Muscle of arm (tissue), 14 donors: ENCODE measurements around the gene OR13C8. TPM values are rescaled to one million over a fixed set of nuclear protein-coding genes. Genes with fewer than 3 reads are reported as not detected.
"Not testable (repeated sequence)": the region's sequence is repeated elsewhere in the genome, so short reads cannot be mapped to it uniquely, and the experiment has no call there.

Experiments used
- DNase-seq: peaks from one replicate; pipeline ENCODE4 v3.0.0-alpha.2; 2013
- long read RNA-seq, 11 donors: transcript quantifications; one replicate each; lab custom pipeline, GENCODE V29; 2026
- polyA plus RNA-seq, 12 donors: library from polyadenylated mRNA; unstranded; fragments of 120-200 nt; gene quantifications; one replicate each; pipeline ENCODE4 v1.2.1, GENCODE V29; 2013; ENCODE audit not compliant: insufficient read length in 12 of 12

OR13C8 gene
- polyA plus RNA-seq: not detected
- long read RNA-seq, donor 1: 0 reads
- long read RNA-seq, donor 2: 0 reads
- long read RNA-seq, donor 3: 0 reads
- long read RNA-seq, donor 4: 0 reads
- long read RNA-seq, donor 5: 0 reads
- long read RNA-seq, donor 6: 0 reads
- long read RNA-seq, donor 7: 0 reads
- long read RNA-seq, donor 8: 0 reads
- long read RNA-seq, donor 9: 0 reads
- long read RNA-seq, donor 10: 0 reads
- long read RNA-seq, donor 11: 0 reads

GRCh38 chr9:104568868-104569267 lies at the start of gene OR13C8:
OR13C8 (plus strand) TSS chr9:104569168; CDS start chr9:104569168, 0 bp downstream.
- no peak for DNase-seq

- DNase-seq: not testable (repeated sequence)
These were observed 48.7 kb upstream of the OR13C8 start for GRCh38 chr9:104520241-104520640.

GRCh38 chr9:104527109-104527508 lies 41.9 kb upstream of the OR13C8 start, which contains the start of gene OR13C4:
OR13C4 (minus strand) TSS chr9:104527209; CDS start chr9:104527209, 0 bp downstream.
- DNase-seq: no peak

GRCh38 chr9:104536756-104537155 lies 32.2 kb upstream of the OR13C8 start, which contains the start of gene OR13C3:
OR13C3 (minus strand) TSS chr9:104536856; CDS start chr9:104536723, 133 bp downstream.
- no peak for DNase-seq

- DNase-seq: no peak
These were observed 29.7 kb upstream of the OR13C8 start for GRCh38 chr9:104539275-104539674.

- no peak for DNase-seq
These were observed 24.3 kb upstream of the OR13C8 start for GRCh38 chr9:104544644-104545043.

GRCh38 chr9:104553261-104553660 lies 15.7 kb upstream of the OR13C8 start:
- DNase-seq: no peak

GRCh38 chr9:104555521-104555920 lies 13.4 kb upstream of the OR13C8 start:
- DNase-seq: no peak

GRCh38 chr9:104556830-104557634 lies 11.9 kb upstream of the OR13C8 start:
- no peak for DNase-seq

- no peak for DNase-seq
These were observed 4.6 kb upstream of the OR13C8 start for GRCh38 chr9:104564358-104564757.

- no peak for DNase-seq
These were observed 3.6 kb downstream of the OR13C8 start for GRCh38 chr9:104572612-104573011.

- DNase-seq: no peak
These were observed 6.5 kb downstream of the OR13C8 start for GRCh38 chr9:104575456-104575855.

- DNase-seq: no peak
These were observed 8.3 kb downstream of the OR13C8 start for GRCh38 chr9:104577263-104577662.

GRCh38 chr9:104580562-104580961 lies 11.6 kb downstream of the OR13C8 start:
- no peak for DNase-seq

- DNase-seq: peak; percentile 69
These were observed 17.7 kb downstream of the OR13C8 start for GRCh38 chr9:104586496-104587180.

- DNase-seq: no peak
These were observed 20.7 kb downstream of the OR13C8 start for GRCh38 chr9:104589626-104590025.

GRCh38 chr9:104598749-104599148 lies 29.8 kb downstream of the OR13C8 start:
- not testable (repeated sequence) for DNase-seq

- DNase-seq: not testable (repeated sequence)
These were observed 30.3 kb downstream of the OR13C8 start, which contains the start of gene OR13C5 for GRCh38 chr9:104599313-104599712. OR13C5 (minus strand) TSS chr9:104599413; CDS start chr9:104599413, 0 bp downstream.

- DNase-seq: no peak
These were observed 35.8 kb downstream of the OR13C8 start for GRCh38 chr9:104604801-104605200.

- not testable (repeated sequence) for DNase-seq
These were observed 36.6 kb downstream of the OR13C8 start, which contains the start of gene OR13C2 for GRCh38 chr9:104605527-104605926. OR13C2 (minus strand) TSS chr9:104605627; CDS start chr9:104605627, 0 bp downstream.

- DNase-seq: no peak
These were observed 37.2 kb downstream of the OR13C8 start for GRCh38 chr9:104606152-104606551.

GRCh38 chr9:104608336-104608735 lies 39.4 kb downstream of the OR13C8 start:
- no peak for DNase-seq
